T-helper 17 cell (primary cell): ENCODE measurements around the gene DHRS9. TPM values are rescaled to one million over a fixed set of nuclear protein-coding genes. Genes with fewer than 3 reads are reported as not detected.
"Not testable (repeated sequence)": the region's sequence is repeated elsewhere in the genome, so short reads cannot be mapped to it uniquely, and the experiment has no call there.

Source experiments
- ATAC-seq: fragments of 150-1000 bp; cut with Tn5 transposase; 2 replicates; pipeline ENCODE4 v1.10.0; 2021; ENCODE audit warnings: mild to moderate bottlenecking, moderate library complexity
- DNase-seq, 3 donors: peaks; one replicate each; pipeline versions ENCODE4 v3.0.0 to v3.0.0-alpha.2; 2020 to 2021
- H3K9me3 ChIP-seq: one replicate; pipeline ENCODE4 v1.7.0; 2013; ENCODE audit warnings: low read length, mild to moderate bottlenecking; ENCODE audit not compliant: control insufficient read depth, poor library complexity, severe bottlenecking
- H3K27ac Mint-ChIP-seq: one replicate; pipeline ENCODE4 v1.8.0; 2022; ENCODE audit warnings: mild to moderate bottlenecking, moderate library complexity, mixed read lengths
- H3K27me3 Mint-ChIP-seq: one replicate; pipeline ENCODE4 v1.8.0; 2022; ENCODE audit warnings: mixed read lengths
- H3K36me3 Mint-ChIP-seq: one replicate; pipeline ENCODE4 v1.8.0; 2022; ENCODE audit warnings: low read depth, mixed read lengths
- H3K4me1 Mint-ChIP-seq: one replicate; pipeline ENCODE4 v1.8.0; 2022; ENCODE audit warnings: mild to moderate bottlenecking, mixed read lengths
- H3K4me3 Mint-ChIP-seq: one replicate; pipeline ENCODE4 v1.8.0; 2022; ENCODE audit warnings: mild to moderate bottlenecking, moderate library complexity, mixed read lengths
- total RNA-seq, 4 donors: library from RNA in 2 of 4; stranded (reverse) in 2 of 4; gene quantifications; one replicate each; pipeline ENCODE4 v1.2.3 and lab custom pipeline; 2022 to 2026

Gene DHRS9
- total RNA-seq, 2 donors from 2014 or later, result not detected

- Mint-ChIP-seq H3K4me3 (no peak overlapping the region), H3K27ac (no peak overlapping the region), H3K36me3 (no peaks in the 10 kb centered on the region), H3K4me1 (no peaks in the 10 kb centered on the region), H3K27me3 (no peaks in the 10 kb centered on the region)
- no peak for ATAC-seq
- H3K9me3 ChIP-seq, result no peaks in the 10 kb centered on the region
- DNase-seq, result no peak
Observed at GRCh38 chr2:169046440-169047151, 22.8 kb upstream of the DHRS9 start.

- Mint-ChIP-seq H3K27me3 (no peaks in the 10 kb centered on the region), H3K4me3 (no peak overlapping the region), H3K27ac (no peak overlapping the region), H3K36me3 (no peaks in the 10 kb centered on the region), H3K4me1 (no peaks in the 10 kb centered on the region)
- no peaks in the 10 kb centered on the region for H3K9me3 ChIP-seq
- no peak for DNase-seq
- no peak for ATAC-seq
Observed at GRCh38 chr2:169047256-169048250, 21.8 kb upstream of the DHRS9 start.

DNA sequence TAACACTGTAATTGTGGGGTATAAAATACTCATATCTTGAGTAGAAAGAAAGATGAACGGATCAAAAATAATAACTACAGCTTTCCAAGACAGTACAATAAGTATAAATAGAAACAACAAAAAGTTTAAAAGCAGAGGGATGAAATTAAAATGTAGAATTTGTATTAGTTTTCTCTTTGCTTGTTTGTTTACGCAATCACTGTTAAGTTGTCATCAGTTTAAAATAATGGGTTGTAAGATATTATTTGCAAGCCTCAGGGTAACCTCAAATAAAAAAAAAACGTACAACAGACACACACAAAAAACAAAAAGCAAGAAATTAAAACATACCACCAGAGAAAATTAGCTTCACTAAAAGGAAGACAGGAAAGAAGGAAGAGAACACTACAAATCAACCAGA is 20.2 kb upstream of the DHRS9 start:
- H3K4me3 Mint-ChIP-seq, result no peak overlapping the region
- no peaks in the 10 kb centered on the region for H3K4me1 Mint-ChIP-seq
- no peak overlapping the region for H3K27ac Mint-ChIP-seq
- H3K36me3 Mint-ChIP-seq, result no peaks in the 10 kb centered on the region
- no peak for DNase-seq
- no peaks in the 10 kb centered on the region for H3K27me3 Mint-ChIP-seq
- no peaks in the 10 kb centered on the region for H3K9me3 ChIP-seq
- no peak for ATAC-seq

DNA sequence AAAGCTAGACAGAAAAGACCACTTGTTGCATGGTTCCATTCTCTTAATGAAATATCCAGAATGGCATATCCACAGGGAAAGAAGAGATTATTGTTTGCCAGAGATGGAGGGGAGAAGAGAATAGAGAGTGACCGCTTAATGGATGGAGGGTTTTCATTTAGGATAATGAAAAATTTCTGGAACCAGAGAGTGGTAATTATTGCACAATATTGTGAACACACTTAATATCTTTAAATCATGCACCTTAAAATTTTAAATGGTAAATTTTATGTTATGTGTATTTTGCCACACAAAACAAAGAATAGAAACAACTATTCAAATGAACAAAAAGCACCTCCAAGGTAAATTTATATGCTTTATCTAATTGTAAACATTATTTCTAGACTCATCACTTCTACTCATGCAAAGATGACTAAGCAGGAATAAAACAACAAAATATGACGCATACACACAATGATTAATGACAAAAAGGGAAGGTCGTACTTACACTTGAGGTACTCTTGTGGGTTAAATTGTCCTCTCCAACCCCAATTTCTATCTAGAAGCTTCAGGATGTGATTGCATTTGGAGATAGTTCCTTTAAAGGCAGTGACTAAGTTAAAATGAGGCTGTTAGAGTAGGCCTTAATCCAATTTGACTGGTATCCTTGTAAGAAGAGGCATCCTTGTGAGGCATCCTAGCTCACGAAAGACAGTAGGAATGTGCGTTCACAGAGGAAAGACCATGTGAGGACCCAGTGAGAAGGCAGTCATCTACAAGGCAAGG is 18.7 kb upstream of the DHRS9 start:
- no peak for ATAC-seq
- H3K9me3 ChIP-seq, result peaks cover 3% of the 10 kb centered on the region
- DNase-seq, result no peak
- Mint-ChIP-seq H3K4me3 (no peak overlapping the region), H3K27ac (no peak overlapping the region), H3K27me3 (no peaks in the 10 kb centered on the region), H3K4me1 (no peaks in the 10 kb centered on the region), H3K36me3 (no peaks in the 10 kb centered on the region)

- H3K4me1 Mint-ChIP-seq, H3K4me3 Mint-ChIP-seq, DNase-seq, H3K9me3 ChIP-seq, H3K27ac Mint-ChIP-seq, H3K36me3 Mint-ChIP-seq, H3K27me3 Mint-ChIP-seq, ATAC-seq: not testable (repeated sequence)
Observed at GRCh38 chr2:169054575-169054974, 14.8 kb upstream of the DHRS9 start.

DNA sequence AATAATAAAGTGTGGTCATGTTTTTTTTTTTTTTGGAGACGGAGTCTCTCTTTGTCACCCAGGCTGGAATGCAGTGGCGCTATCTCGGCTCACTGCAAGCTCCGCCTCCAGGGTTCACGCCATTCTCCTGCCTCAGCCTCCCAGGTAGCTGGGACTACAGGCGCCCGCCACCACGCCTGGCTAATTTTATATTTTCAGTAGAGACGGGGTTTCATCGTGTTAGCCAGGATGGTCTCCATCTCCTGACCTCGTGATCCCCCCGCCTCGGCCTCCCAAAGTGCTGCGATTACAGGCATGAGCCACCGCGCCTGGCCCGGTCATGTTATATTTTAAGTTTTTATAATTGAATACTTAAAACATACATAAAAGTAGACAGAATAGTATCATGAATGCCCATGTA is 5.2 kb upstream of the DHRS9 start:
- H3K27me3 Mint-ChIP-seq, ATAC-seq, H3K27ac Mint-ChIP-seq, H3K9me3 ChIP-seq, H3K4me3 Mint-ChIP-seq, H3K36me3 Mint-ChIP-seq, DNase-seq, H3K4me1 Mint-ChIP-seq: not testable (repeated sequence)

DNA sequence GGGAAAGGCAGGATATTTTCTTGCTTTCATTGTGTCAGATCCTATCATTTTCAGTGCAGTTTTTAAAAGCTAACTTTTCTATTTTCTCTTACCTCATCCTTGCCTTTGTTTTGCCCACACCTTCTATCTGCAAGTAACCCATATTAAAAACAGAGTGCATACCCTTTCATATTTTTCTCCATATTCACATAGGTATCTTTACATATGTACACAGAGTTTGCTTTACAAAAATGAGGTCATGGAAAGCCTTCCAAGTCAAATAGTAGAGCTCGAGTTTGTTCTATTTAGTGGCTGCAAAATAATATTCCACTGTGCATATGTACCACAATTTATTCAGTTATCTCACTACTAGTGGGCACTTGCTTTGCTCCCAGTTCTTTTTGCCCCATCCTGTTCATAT is 3.9 kb upstream of the DHRS9 start:
- no peaks in the 10 kb centered on the region for H3K4me1 Mint-ChIP-seq
- no peak overlapping the region for H3K27ac Mint-ChIP-seq
- ATAC-seq (no peak), DNase-seq (no peak)
- H3K4me3 Mint-ChIP-seq, result no peak overlapping the region
- H3K27me3 Mint-ChIP-seq, result peaks cover 11% of the 10 kb centered on the region
- no peaks in the 10 kb centered on the region for H3K36me3 Mint-ChIP-seq
- no peaks in the 10 kb centered on the region for H3K9me3 ChIP-seq

- H3K9me3 ChIP-seq, result no peaks in the 10 kb centered on the region
- ATAC-seq (no peak), DNase-seq (no peak)
- H3K4me1 Mint-ChIP-seq, result no peaks in the 10 kb centered on the region
- no peak overlapping the region for H3K27ac Mint-ChIP-seq
- no peaks in the 10 kb centered on the region for H3K36me3 Mint-ChIP-seq
- peaks cover 11% of the 10 kb centered on the region for H3K27me3 Mint-ChIP-seq
- no peak overlapping the region for H3K4me3 Mint-ChIP-seq
Observed at GRCh38 chr2:169065864-169066517, 3.4 kb upstream of the DHRS9 start.

GRCh38 chr2:169066897-169067296 is 2.5 kb upstream of the DHRS9 start:
- no peaks in the 10 kb centered on the region for H3K9me3 ChIP-seq
- no peak for ATAC-seq
- Mint-ChIP-seq H3K4me3 (no peak overlapping the region), H3K36me3 (no peaks in the 10 kb centered on the region), H3K4me1 (no peaks in the 10 kb centered on the region), H3K27ac (no peak overlapping the region), H3K27me3 (peaks cover 16% of the 10 kb centered on the region)
- DNase-seq, result no peak

GRCh38 chr2:169069833-169070232 is 470 bp downstream of the DHRS9 start:
- no peak overlapping the region for H3K27ac Mint-ChIP-seq

GRCh38 chr2:169071455-169071854 is 2.1 kb downstream of the DHRS9 start:
- no peak for ATAC-seq
- no peak overlapping the region for H3K4me3 Mint-ChIP-seq
- H3K27ac Mint-ChIP-seq, result no peak overlapping the region
- no peaks in the 10 kb centered on the region for H3K9me3 ChIP-seq
- DNase-seq, result no peak
- peaks cover 16% of the 10 kb centered on the region for H3K27me3 Mint-ChIP-seq
- no peaks in the 10 kb centered on the region for H3K36me3 Mint-ChIP-seq
- no peaks in the 10 kb centered on the region for H3K4me1 Mint-ChIP-seq

More at GRCh38 chr2:169069833-169070232, 470 bp downstream of the DHRS9 start:
- DNase-seq (no peak), ATAC-seq (no peak)
- peaks cover 16% of the 10 kb centered on the region for H3K27me3 Mint-ChIP-seq
- H3K9me3 ChIP-seq, result no peaks in the 10 kb centered on the region
- H3K4me1 Mint-ChIP-seq, result no peaks in the 10 kb centered on the region
- no peak overlapping the region for H3K4me3 Mint-ChIP-seq
- no peaks in the 10 kb centered on the region for H3K36me3 Mint-ChIP-seq

- Mint-ChIP-seq H3K4me1 (no peaks in the 10 kb centered on the region), H3K27me3 (peaks cover 16% of the 10 kb centered on the region), H3K36me3 (no peaks in the 10 kb centered on the region), H3K4me3 (no peak overlapping the region), H3K27ac (no peak overlapping the region)
- no peak for ATAC-seq
- no peak for DNase-seq
- H3K9me3 ChIP-seq, result no peaks in the 10 kb centered on the region
Observed at GRCh38 chr2:169072163-169072925, 3.0 kb downstream of the DHRS9 start.
